Measurements from ENCODE around the gene C12orf60. TPM values are rescaled to one million over a fixed set of nuclear protein-coding genes. Genes with fewer than 3 reads are reported as not detected.

Gene C12orf60
- polyA plus RNA-seq, 2 of the 4 experiments (the other 2 are of a cell fraction) = 2.4 to 5.5 TPM

GRCh38 chr12:14841761-14842160 is 38.3 kb downstream of the C12orf60 start:
- DNase-seq (ENCODE audit: low read depth in 1 of 2, low spot score in 1 of 2) = peak; percentile 46 to 70
- ATAC-seq = peak in 1 of 2 experiments; percentile 66; a peak in 3 of 6 replicates
- Histone ChIP-seq H3K4me1 (peaks cover 59% of the 10 kb centered on the region), H3K27ac (peak overlapping the region; percentile 80 to 86), H3K4me2 (peak overlapping the region; percentile 65), H3K9me3 (peaks cover 11% of the 10 kb centered on the region; the same call in 2 of the 3 replicates), H3K4me3 (no peak overlapping the region)
- POLR2A ChIA-PET = no interaction called here
- CTCF ChIA-PET = interaction anchor here (1.0 to 2.7 kb wide), 2 partner anchors 30 to 38 kb away, joined by 3 to 12 read pairs; partner anchors contain the start of genes C12orf60 and WBP11
- TF ChIP-seq RNF2 (IDR thresholded peaks at IDR 0.05; ENCODE audit: borderline replicate concordance, low read depth) (no peak), GATA3 (IDR thresholded peaks at IDR 0.05; ENCODE audit: borderline replicate concordance) (peak; percentile 74; the same call in 1 of the 2 replicates), FOSL2 (IDR thresholded peaks at IDR 0.05) (no peak), FOSL2 (CRISPR knock-in tag; IDR thresholded peaks at IDR 0.05) (peak; percentile 31; the same call in 1 of the 2 replicates), EP300 (IDR thresholded peaks at IDR 0.05) (peak in 1 of 2 experiments; percentile 41; a peak in 1 of 5 replicates), CEBPB (IDR thresholded peaks at IDR 0.05) (peak in 1 of 2 experiments; percentile 33; a peak in 2 of 4 replicates), KDM1A (IDR thresholded peaks at IDR 0.05; ENCODE audit: low read depth) (no peak), BHLHE40 (IDR thresholded peaks at IDR 0.05; ENCODE audit: low read depth, low read length) (no peak)
- TF ChIP-seq, protein P1, sequence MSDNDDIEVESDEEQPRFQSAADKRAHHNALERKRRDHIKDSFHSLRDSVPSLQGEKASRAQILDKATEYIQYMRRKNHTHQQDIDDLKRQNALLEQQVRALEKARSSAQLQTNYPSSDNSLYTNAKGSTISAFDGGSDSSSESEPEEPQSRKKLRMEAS (IDR thresholded peaks at IDR 0.05) = peak; percentile 67
- no peak for FAIRE-seq
- 12% methylated on average over 3 of the region's 3 CpGs for WGBS (ENCODE audit: missing lambda C conversion rate)

DNA sequence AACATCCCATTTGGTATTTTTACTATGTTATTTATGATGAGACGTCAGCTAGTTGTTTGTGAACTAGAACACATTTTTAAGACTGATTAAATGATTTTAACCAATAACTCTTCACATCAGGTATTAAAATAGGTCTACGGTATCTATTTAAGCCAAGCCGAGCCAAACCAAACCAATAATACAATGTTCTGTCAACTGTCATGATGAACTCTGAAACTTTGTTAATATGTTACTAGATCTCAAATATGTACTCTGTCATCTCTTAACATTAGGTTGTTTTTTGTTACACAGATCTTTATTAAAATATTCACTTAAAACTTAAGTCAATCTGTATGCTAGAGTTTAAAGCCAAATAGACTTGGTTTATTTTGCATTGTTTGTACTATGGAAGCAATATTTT is 38.8 kb downstream of the C12orf60 start:
- DNase-seq (ENCODE audit: low read depth in 1 of 2, low spot score in 1 of 2) (no peak), ATAC-seq (0 out of 6 replicates have a peak, but pooled peaks of 1 of the 2 experiments have one; percentile 12), FAIRE-seq (peak; percentile 89)
- no peak for TF ChIP-seq RCOR1 (IDR thresholded peaks at IDR 0.05; ENCODE audit: low read depth, low read length)
- TF ChIP-seq MAZ (IDR thresholded peaks at IDR 0.05; ENCODE audit: borderline replicate concordance, low read depth, low read length) = no peak
- Histone ChIP-seq H3K4me3 (no peak overlapping the region), H3K4me1 (peaks cover 57% of the 10 kb centered on the region), H3K9me3 (peaks cover 11% of the 10 kb centered on the region; the same call in 2 of the 3 replicates), H3K27ac (peak overlapping the region; percentile 80 to 86; a peak in 5 of 6 replicates), H3K4me2 (peak overlapping the region; percentile 65)
- CTCF ChIA-PET = no interaction called here
- POLR2A ChIA-PET = no interaction called here
- WGBS (ENCODE audit: missing lambda C conversion rate) = 6% methylated on average over 3 of the region's 3 CpGs

DNA sequence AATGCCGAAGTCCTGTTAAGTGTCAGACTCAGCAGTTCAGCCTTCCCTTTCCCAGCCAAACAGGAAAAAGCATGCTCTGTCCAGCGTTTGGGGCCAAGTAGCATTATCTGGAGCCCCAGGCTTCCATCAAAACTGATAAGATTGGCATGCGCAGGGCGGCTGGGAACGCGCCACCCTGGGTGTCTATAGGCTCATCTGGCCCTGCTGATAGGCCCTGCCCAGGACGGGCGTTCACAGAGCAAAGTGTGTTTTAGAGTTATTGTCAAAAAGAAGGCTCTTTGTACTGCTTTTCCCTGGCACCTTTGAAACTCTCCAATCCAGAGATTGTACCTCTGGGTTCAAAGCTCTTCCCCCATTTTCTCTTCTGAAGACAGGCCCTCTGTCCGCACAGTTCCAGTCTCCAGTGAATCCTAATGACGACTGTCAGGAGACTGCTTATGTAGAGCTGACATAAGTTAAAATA is 40.0 kb downstream of the C12orf60 start, which contains the start of gene ART4:
Gene ART4, minus strand, starts transcription at position 102 of the 463 bp plus-strand sequence. CDS start 413 bp downstream, outside the sequence.
- 84% methylated on average over 10 of the region's 10 CpGs for WGBS (ENCODE audit: missing lambda C conversion rate)
- ChIA-PET CTCF (interaction anchor here (0.7 to 3.3 kb wide), 9 partner anchors 8 to 378 kb away, joined by 3 to 15 read pairs (median 5); partner anchors contain the start of gene RERG), POLR2A (no interaction called here)
- Histone ChIP-seq H3K4me2 (peak within 1 kb of the TSS; percentile 65), H3K4me1 (peaks cover 46% of the 10 kb centered on the region), H3K9me3 (peaks cover 11% of the 10 kb centered on the region; the same call in 2 of the 3 replicates), H3K27ac (peak within 1 kb of the TSS; percentile 80 to 86), H3K4me3 (no peak within 1 kb of the TSS)
- no peak for DNase-seq (ENCODE audit: low read depth in 1 of 2, low spot score in 1 of 2)
- FAIRE-seq = no peak
- no peak for ATAC-seq
- no peak for TF ChIP-seq JUN (IDR thresholded peaks at IDR 0.05)
- TF ChIP-seq HMGXB4 (CRISPR knock-in tag; IDR thresholded peaks at IDR 0.05; ENCODE audit: borderline replicate concordance) = no peak
- TF ChIP-seq NR3C1 (IDR thresholded peaks at IDR 0.05) = no peak
- TF ChIP-seq MAFK (IDR thresholded peaks at IDR 0.05; ENCODE audit: partially characterized antibody) = no peak
- TF ChIP-seq TFCP2L1 (CRISPR knock-in tag; IDR thresholded peaks at IDR 0.05) = no peak
- no peak for TF ChIP-seq FOSB (CRISPR knock-in tag; IDR thresholded peaks at IDR 0.05)
- no peak for TF ChIP-seq CBX2 (IDR thresholded peaks at IDR 0.05; ENCODE audit: borderline replicate concordance, low read depth)
- TF ChIP-seq NFE2L2 (conservative IDR thresholded peaks at IDR 0.05; ENCODE audit: low read length) = no peak
- TF ChIP-seq CBX8 (IDR thresholded peaks at IDR 0.05) = no peak
- TF ChIP-seq E2F6 (IDR thresholded peaks at IDR 0.05; ENCODE audit: borderline replicate concordance, low read depth) = no peak
- TF ChIP-seq, protein P2, sequence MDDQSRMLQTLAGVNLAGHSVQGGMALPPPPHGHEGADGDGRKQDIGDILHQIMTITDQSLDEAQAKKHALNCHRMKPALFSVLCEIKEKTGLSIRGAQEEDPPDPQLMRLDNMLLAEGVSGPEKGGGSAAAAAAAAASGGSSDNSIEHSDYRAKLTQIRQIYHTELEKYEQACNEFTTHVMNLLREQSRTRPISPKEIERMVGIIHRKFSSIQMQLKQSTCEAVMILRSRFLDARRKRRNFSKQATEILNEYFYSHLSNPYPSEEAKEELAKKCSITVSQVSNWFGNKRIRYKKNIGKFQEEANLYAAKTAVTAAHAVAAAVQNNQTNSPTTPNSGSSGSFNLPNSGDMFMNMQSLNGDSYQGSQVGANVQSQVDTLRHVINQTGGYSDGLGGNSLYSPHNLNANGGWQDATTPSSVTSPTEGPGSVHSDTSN (IDR thresholded peaks at IDR 0.05) = no peak
- TF ChIP-seq RFX5 (IDR thresholded peaks at IDR 0.05) = no peak
- TF ChIP-seq RARB (CRISPR knock-in tag; IDR thresholded peaks at IDR 0.05) = no peak
- no peak for TF ChIP-seq ATOH8 (CRISPR knock-in tag; IDR thresholded peaks at IDR 0.05; ENCODE audit: low read depth)
- TF ChIP-seq TP53 (CRISPR knock-in tag; IDR thresholded peaks at IDR 0.05) = no peak
- TF ChIP-seq CEBPB (IDR thresholded peaks at IDR 0.05) = no peak
- no peak for TF ChIP-seq EHF (CRISPR knock-in tag; IDR thresholded peaks at IDR 0.05)
- TF ChIP-seq, protein P1 (IDR thresholded peaks at IDR 0.05) = no peak
- TF ChIP-seq ZNF302 (CRISPR knock-in tag; IDR thresholded peaks at IDR 0.05) = no peak
- TF ChIP-seq, protein P3, sequence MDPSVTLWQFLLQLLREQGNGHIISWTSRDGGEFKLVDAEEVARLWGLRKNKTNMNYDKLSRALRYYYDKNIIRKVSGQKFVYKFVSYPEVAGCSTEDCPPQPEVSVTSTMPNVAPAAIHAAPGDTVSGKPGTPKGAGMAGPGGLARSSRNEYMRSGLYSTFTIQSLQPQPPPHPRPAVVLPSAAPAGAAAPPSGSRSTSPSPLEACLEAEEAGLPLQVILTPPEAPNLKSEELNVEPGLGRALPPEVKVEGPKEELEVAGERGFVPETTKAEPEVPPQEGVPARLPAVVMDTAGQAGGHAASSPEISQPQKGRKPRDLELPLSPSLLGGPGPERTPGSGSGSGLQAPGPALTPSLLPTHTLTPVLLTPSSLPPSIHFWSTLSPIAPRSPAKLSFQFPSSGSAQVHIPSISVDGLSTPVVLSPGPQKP (IDR thresholded peaks at IDR 0.05; ENCODE audit: low read depth, low read length) = no peak
